PC-3 (cell line): ENCODE measurements around the gene CSNK1A1L.

Experiments
- CTCF ChIP-seq: fragments of 300-600 bp; sonication (generic); conservative IDR thresholded peaks from 2 replicates; pipeline ENCODE4 v1.5.1; 2017; ENCODE audit warnings: antibody characterized with exemption, low read depth, mild to moderate bottlenecking, low read length
- EZH2phosphoT487 ChIP-seq: fragments of 300-600 bp; sonication (generic); IDR thresholded peaks from 2 replicates; pipeline ENCODE4 v1.6.1; 2018; ENCODE audit warnings: mild to moderate bottlenecking, antibody characterized with exemption, low read length, borderline replicate concordance

- TF ChIP-seq CTCF: no peak
- TF ChIP-seq EZH2phosphoT487: no peak
Measured at GRCh38 chr13:37065890-37066526, 39.5 kb downstream of the CSNK1A1L start.
